Right lobe of liver (tissue), 6 donors: Measurements from ENCODE around the gene LPCAT1. TPM values are rescaled to one million over a fixed set of nuclear protein-coding genes. Genes with fewer than 3 reads are reported as not detected.
"Not testable (repeated sequence)": the region's sequence is repeated elsewhere in the genome, so short reads cannot be mapped to it uniquely, and the experiment has no call there.

Experiments
- ATAC-seq, 4 donors: fragments of 200-7000 bp; cut with Tn5 transposase; one replicate each; pipeline ENCODE4 v1.9.1; 2020; ENCODE audit warnings: mild to moderate bottlenecking in 4 of 4, moderate library complexity in 4 of 4
- DNase-seq, 3 donors: peaks; one replicate each; pipeline ENCODE4 v3.0.0-alpha.2; 2020
- H3K27ac ChIP-seq, 3 donors: fragments of 200-600 bp; one replicate each; pipeline ENCODE4 v1.8.0; 2022
- H3K27me3 ChIP-seq, 2 donors: fragments of 200-600 bp; one replicate each; pipeline ENCODE4 v1.8.0; 2022
- H3K36me3 ChIP-seq, 4 donors: fragments of 200-600 bp; sonication (generic) in 1 of 4; one replicate each; pipeline versions ENCODE4 v1.5.1 to v1.8.0; 2017 to 2022; ENCODE audit warnings: control low read depth in 1 of 4
- H3K4me1 ChIP-seq, 4 donors: fragments of 200-600 bp; sonication (generic) in 1 of 4; one replicate each; pipeline versions ENCODE4 v1.5.1 to v1.8.0; 2017 to 2022; ENCODE audit warnings: control low read depth in 1 of 4
- H3K4me3 ChIP-seq, 3 donors: fragments of 200-600 bp; one replicate each; pipeline ENCODE4 v1.8.0; 2022
- H3K9me3 ChIP-seq, 4 donors: fragments of 200-600 bp; sonication (generic) in 1 of 4; one replicate each; pipeline versions ENCODE4 v1.5.1 to v1.8.0; 2017 to 2022; ENCODE audit warnings: control low read depth in 1 of 4
- POLR2A ChIP-seq: fragments of 450-650 bp; IDR thresholded peaks from one replicate; pipeline ENCODE4 v1.6.1; 2017; ENCODE audit warnings: antibody characterized with exemption, mild to moderate bottlenecking
- WGBS: methylation state at CpG from one replicate; pipeline ENCODE4 v1.1.6; 2018; ENCODE audit warnings: low coverage, low lambda C conversion rate; ENCODE audit not compliant: insufficient coverage; ENCODE audit errors: missing lambda C conversion rate; 5-methylcytosine and 5-hydroxymethylcytosine counted together
- intact Hi-C, 2 donors: fragments of 100-400 bp; cut with DNase I; formaldehyde crosslinking; loops; one replicate each; pipeline versions ENCODE4 v1.11.2 to v1.14.1; 2022
- total RNA-seq, 6 experiments: library from RNA; depleted of rRNA in 2 of 6; stranded (reverse); fragments of >200 nt in 2 of 6; fragmentation: NEBNext Ultra II Directional in 3 of 6; extraction: Animal tissue kit (Norgen Biotek cat#: 25700) in 3 of 6; gene quantifications; one replicate each; pipeline versions ENCODE4 v1.1.0 to v1.2.4, GENCODE V29; 2016 to 2023
- TF ChIP-seq, protein P1 (sequence below), 4 donors: fragments of 200-600 bp in 3 of 4; fragments of 450-650 bp in 1 of 4; IDR thresholded peaks; one replicate each; pipeline versions ENCODE4 v1.5.1 to v1.8.0; 2016 to 2022; ENCODE audit warnings: antibody characterized with exemption in 4 of 4, mild to moderate bottlenecking in 2 of 4
- donor health status: DM: no; HTN: yes; CAD: no.
- donor health status: DM: no; HTN: no; CAD: no.
- donor health status: DM: no; HTN: no; CAD: no.
- donor health status: DM: no; HTN: yes; CAD: no.
- donor health status: DM: no; HTN: yes; CAD: no.

The LPCAT1 gene
- total RNA-seq, 6 experiments from 2014 or later: 6.9 to 38.6 (median 13.1) TPM

DNA sequence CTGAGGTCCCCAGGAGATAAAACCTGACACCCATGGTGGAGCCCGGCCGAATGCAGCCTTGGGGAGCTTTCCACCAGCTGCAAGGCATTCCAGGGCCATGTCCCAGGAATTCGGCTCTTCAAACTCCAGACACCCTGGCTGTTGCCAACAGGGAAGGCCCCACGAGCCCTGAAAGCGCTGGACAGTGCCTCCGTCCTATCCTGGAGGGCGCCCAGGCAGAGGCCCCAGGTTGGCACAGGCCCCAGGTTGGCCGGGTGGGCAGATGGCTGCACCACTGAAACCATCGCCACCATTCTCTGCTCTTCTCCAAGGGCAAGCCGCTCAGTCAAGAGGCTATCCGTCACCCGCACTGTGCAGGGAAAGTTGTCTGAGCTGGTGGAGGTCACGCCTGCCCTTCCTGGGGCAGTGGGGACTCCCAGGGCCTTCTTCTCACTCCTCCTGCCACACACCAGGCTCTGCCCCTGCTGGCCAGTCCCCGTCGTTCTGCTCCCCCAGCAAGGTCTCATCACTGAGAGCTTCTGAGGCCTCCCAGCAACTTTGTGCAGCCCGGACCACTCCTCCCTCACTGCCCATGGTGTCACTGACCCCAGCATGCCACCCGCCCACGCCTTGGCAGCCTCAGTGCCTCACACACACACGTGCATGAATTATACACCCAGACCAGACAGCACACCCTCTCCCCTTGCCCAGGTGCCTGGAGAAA lies 99.7 kb downstream of the LPCAT1 start:
- H3K4me1 ChIP-seq: no peaks in the 10 kb centered on the region
- peaks cover 0 to 8% (median 0%) of the 10 kb centered on the region in 4 donors for H3K9me3 ChIP-seq
- intact Hi-C loops: no loop called here
- no peak for TF ChIP-seq POLR2A
- TF ChIP-seq, protein P1, sequence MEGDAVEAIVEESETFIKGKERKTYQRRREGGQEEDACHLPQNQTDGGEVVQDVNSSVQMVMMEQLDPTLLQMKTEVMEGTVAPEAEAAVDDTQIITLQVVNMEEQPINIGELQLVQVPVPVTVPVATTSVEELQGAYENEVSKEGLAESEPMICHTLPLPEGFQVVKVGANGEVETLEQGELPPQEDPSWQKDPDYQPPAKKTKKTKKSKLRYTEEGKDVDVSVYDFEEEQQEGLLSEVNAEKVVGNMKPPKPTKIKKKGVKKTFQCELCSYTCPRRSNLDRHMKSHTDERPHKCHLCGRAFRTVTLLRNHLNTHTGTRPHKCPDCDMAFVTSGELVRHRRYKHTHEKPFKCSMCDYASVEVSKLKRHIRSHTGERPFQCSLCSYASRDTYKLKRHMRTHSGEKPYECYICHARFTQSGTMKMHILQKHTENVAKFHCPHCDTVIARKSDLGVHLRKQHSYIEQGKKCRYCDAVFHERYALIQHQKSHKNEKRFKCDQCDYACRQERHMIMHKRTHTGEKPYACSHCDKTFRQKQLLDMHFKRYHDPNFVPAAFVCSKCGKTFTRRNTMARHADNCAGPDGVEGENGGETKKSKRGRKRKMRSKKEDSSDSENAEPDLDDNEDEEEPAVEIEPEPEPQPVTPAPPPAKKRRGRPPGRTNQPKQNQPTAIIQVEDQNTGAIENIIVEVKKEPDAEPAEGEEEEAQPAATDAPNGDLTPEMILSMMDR (IDR thresholded peaks at IDR 0.05): no peak
- H3K27me3 ChIP-seq: no peaks in the 10 kb centered on the region
- no peak overlapping the region for H3K4me3 ChIP-seq
- no peak overlapping the region for H3K27ac ChIP-seq
- H3K36me3 ChIP-seq: no peaks in the 10 kb centered on the region
- ATAC-seq: no peak
- DNase-seq: peak in 2 of 3 donors; percentile 13 to 45
- 70% methylated on average over 2 of the region's 19 CpGs for WGBS

DNA sequence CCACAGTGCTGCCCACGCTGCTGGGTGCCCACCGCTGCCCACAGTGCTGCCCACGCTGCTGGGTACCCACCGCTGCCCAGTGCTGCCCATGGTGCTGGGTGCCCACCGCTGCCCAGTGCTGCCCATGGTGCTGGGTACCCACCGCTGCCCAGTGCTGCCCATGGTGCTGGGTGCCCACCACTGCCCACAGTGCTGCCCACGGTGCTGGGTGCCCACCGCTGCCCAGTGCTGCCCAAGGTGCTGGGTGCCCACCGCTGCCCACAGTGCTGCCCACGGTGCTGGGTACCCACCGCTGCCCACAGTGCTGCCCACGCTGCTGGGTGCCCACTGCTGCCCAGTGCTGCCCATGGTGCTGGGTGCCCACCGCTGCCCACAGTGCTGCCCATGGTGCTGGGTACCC lies 101.2 kb downstream of the LPCAT1 start:
- H3K9me3 ChIP-seq, ATAC-seq, H3K27ac ChIP-seq, H3K27me3 ChIP-seq, H3K36me3 ChIP-seq, intact Hi-C loops, H3K4me1 ChIP-seq, H3K4me3 ChIP-seq: not testable (repeated sequence)
- WGBS: no CpG with 5 or more reads among the region's 13 CpGs
- DNase-seq: peak in 2 of 3 donors; percentile 5 to 7

DNA sequence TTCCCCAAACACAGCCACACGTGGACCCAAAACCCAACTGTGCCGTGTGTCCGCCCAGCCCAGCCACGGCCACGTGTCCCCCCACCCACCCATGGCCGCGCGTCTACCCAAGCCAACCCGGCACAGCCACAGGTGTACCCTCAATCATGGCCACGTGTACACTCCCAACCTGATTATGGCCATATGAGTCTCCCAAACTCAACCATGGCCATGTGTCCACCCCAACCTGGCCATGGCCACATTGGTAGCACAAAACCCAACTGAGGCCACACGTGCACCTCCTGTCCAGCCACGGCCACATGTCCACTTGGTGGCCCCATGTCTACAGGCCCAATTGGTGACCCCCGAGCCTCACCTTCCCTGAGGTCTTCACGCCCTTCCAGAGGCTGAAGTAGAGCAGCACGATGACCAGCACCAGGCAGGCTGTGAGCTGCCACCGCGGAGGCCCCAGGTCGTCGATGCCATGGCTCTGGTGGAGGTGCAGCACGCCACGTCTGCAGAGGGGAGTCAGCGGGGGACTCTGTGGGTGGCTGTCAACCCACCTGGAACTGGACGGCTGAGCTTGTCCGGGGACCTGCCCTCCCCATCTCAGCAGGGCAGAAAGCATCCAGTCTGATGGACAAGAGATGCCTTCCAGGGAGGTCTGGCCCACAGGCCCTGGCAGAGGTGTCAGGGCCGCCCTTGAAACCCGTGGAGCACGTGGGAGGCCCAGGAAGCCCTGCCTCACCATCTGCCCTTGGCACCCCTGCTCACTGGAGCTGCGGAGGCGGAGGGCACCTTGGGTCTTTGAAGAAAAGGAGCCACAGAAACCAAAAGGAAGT lies 102.0 kb downstream of the LPCAT1 start:
- WGBS: 100% methylated on average over 1 of the region's 29 CpGs
- Histone ChIP-seq H3K27ac (no peak overlapping the region), H3K4me1 (no peaks in the 10 kb centered on the region), H3K36me3 (no peaks in the 10 kb centered on the region), H3K4me3 (no peak overlapping the region), H3K9me3 (no peaks in the 10 kb centered on the region), H3K27me3 (no peaks in the 10 kb centered on the region)
- TF ChIP-seq, protein P1 (IDR thresholded peaks at IDR 0.05): no peak
- no peak for TF ChIP-seq POLR2A
- ATAC-seq: no peak
- intact Hi-C loops: no loop called here
- DNase-seq: peak in 2 of 3 donors; percentile 11 to 46

DNA sequence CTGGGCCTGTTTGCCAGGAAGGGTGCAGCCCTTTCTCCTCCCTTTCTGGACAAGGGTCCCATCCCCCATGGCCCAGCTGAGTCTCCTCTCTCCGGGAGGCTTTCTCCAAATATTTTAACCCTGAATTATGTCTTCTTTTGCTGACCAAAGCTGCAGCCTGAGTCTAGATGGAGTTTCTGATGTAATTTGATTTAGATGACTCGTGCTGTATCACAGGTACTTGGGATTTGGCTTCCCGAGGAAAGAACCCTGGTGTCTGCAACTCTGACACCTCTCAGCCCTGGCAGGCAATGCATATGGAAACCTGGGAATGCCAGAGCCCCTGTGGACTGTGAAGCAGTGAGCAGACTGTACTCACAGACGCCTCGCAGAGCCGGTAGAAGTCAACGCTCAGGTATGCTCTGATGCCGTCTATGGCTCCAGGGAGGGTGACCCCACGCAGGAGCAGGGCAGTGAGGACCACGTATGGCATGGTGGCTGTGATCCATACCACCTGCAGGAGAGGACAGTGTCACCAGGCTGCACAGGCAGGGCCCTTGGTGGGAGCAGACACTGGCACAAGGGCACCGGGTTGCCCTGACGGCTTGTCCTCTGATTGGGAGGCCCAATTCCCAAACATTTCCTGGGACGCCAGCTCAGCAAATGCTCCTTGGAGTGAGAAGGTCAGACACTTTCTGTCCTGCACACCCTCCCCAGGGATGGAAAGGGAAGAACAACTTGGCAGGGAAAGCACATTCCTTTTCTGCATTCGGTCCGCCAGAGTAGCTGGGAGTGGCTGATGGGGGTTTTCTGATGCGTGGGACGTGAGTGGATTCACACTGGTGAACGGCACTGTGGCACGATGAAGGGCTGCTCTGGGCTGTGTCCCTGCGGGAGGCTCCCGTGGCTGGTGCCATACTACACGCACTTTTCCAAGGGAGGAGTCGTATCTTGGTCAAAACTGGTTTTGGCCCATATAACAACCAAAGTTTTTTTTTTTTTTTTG lies 103.3 kb downstream of the LPCAT1 start:
- WGBS: 70% methylated on average over 7 of the region's 23 CpGs
- Histone ChIP-seq H3K27ac (no peak overlapping the region), H3K9me3 (no peaks in the 10 kb centered on the region), H3K36me3 (no peaks in the 10 kb centered on the region), H3K4me1 (no peaks in the 10 kb centered on the region), H3K4me3 (no peak overlapping the region), H3K27me3 (no peaks in the 10 kb centered on the region)
- ATAC-seq (no peak), DNase-seq (peak in 2 of 3 donors; percentile 11 to 14)
- no peak for TF ChIP-seq POLR2A
- intact Hi-C loops: no loop called here

DNA sequence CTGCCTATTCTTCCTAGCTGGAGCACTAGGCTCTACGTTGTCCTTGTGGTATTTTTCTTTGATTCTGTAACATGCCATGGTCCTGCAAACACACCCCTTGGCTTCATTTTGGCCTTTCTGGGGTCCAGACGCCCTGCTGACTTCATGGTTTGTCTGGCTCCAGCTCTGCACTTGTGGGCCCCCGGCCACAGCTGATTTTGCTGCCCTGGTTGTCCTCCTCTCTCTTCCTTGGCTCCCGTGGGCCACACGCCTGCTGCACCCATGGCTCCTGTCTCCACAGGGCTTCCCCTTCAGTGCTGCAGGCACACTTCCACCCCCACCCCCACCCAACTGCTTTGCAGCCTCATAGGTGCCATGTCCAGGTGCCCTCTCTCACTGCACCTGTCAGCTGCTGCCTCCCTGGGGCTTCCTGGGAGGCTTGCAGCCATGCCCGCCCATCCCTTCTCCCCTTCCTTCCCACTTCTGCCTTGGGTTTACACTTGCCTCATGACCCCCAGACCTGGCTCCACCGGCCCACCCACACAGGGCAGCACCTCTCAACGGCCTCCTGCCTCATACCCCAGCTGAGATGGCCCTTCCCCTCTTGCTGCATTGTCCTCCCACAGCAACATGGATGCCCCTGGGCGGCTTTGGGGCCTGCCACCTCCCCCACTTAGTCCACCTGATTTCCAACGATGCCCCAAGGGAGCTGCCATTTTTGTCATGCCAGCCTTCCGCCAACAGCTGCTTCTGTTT lies 104.1 kb downstream of the LPCAT1 start:
- H3K36me3 ChIP-seq: no peaks in the 10 kb centered on the region
- H3K27ac ChIP-seq: no peak overlapping the region
- intact Hi-C loops: no loop called here
- no peak overlapping the region for H3K4me3 ChIP-seq
- 49% methylated on average over 8 of the region's 11 CpGs for WGBS
- DNase-seq (peak in 2 of 3 donors; percentile 8 to 31), ATAC-seq (no peak)
- no peak for TF ChIP-seq POLR2A
- TF ChIP-seq, protein P1 (IDR thresholded peaks at IDR 0.05): no peak
- H3K27me3 ChIP-seq: no peaks in the 10 kb centered on the region
- H3K9me3 ChIP-seq: no peaks in the 10 kb centered on the region
- H3K4me1 ChIP-seq: no peaks in the 10 kb centered on the region
